HG03175 (cell line): ENCODE results near the gene GPR183.
A peak's percentile ranks its signal among the peaks of the same experiment; 100 is the strongest.

Source experiments
- ATAC-seq: cut with Tn5 transposase; IDR thresholded peaks from one replicate; pipeline ENCODE4 v1.9.1; 2021; ENCODE audit warnings: mild to moderate bottlenecking, moderate library complexity; ENCODE audit not compliant: unreplicated experiment

GPR183 gene

GRCh38 chr13:99296398-99296797 lies 10.8 kb downstream of the GPR183 start:
- peak; percentile 55 for ATAC-seq

- ATAC-seq = no peak
These were observed 11.5 kb downstream of the GPR183 start for GRCh38 chr13:99295488-99296252.

GRCh38 chr13:99294958-99295357 lies 12.2 kb downstream of the GPR183 start:
- no peak for ATAC-seq

- ATAC-seq = no peak
These were observed 13.0 kb downstream of the GPR183 start for GRCh38 chr13:99294198-99294597.

- no peak for ATAC-seq
These were observed 14.0 kb downstream of the GPR183 start for GRCh38 chr13:99293178-99293577.

- no peak for ATAC-seq
These were observed 16.3 kb downstream of the GPR183 start for GRCh38 chr13:99290894-99291293.

GRCh38 chr13:99289674-99290337 lies 17.4 kb downstream of the GPR183 start:
- no peak for ATAC-seq

- no peak for ATAC-seq
These were observed 17.9 kb downstream of the GPR183 start for GRCh38 chr13:99289271-99289670.

- peak; percentile 91 for ATAC-seq
These were observed 19.1 kb downstream of the GPR183 start for GRCh38 chr13:99288089-99288488.

GRCh38 chr13:99287551-99287950 lies 19.6 kb downstream of the GPR183 start:
- ATAC-seq = no peak

- ATAC-seq = no peak
These were observed 21.6 kb downstream of the GPR183 start for GRCh38 chr13:99285432-99286182.

- ATAC-seq = peak; percentile 63
These were observed 24.7 kb downstream of the GPR183 start for GRCh38 chr13:99282264-99283231.

GRCh38 chr13:99281811-99282263 lies 25.4 kb downstream of the GPR183 start:
- ATAC-seq = peak; percentile 70

- ATAC-seq = no peak
These were observed 27.0 kb downstream of the GPR183 start for GRCh38 chr13:99280166-99280565.

- no peak for ATAC-seq
These were observed 27.6 kb downstream of the GPR183 start for GRCh38 chr13:99279637-99280036.

- no peak for ATAC-seq
These were observed 28.4 kb downstream of the GPR183 start for GRCh38 chr13:99278843-99279242.

GRCh38 chr13:99278200-99278599 lies 29.0 kb downstream of the GPR183 start:
- ATAC-seq = no peak

GRCh38 chr13:99277629-99278028 lies 29.6 kb downstream of the GPR183 start:
- no peak for ATAC-seq

GRCh38 chr13:99276706-99277105 lies 30.5 kb downstream of the GPR183 start:
- no peak for ATAC-seq

- no peak for ATAC-seq
These were observed 32.1 kb downstream of the GPR183 start for GRCh38 chr13:99275093-99275469.
